Measurements from ENCODE around the gene PSMB2. TPM values are rescaled to one million over a fixed set of nuclear protein-coding genes. Genes with fewer than 3 reads are reported as not detected.

Gene PSMB2
- polyA plus RNA-seq, 1 donor from 2014 or later: 48.2 TPM

Other genes starting within 250 kb of the PSMB2 start
- gene KIAA0319L, start 84.1 kb downstream of the PSMB2 start, polyA plus RNA-seq: 38.1 and 46.3 TPM in 2 replicates
- 66.1 and 73.5 TPM in 2 replicates for gene NCDN, start 83.7 kb downstream of the PSMB2 start, polyA plus RNA-seq
- gene TFAP2E, start 68.2 kb downstream of the PSMB2 start, polyA plus RNA-seq: 7.0 and 7.6 TPM in 2 replicates
- 6.7 and 7.5 TPM in 2 replicates for gene C1orf216, start 77.4 kb upstream of the PSMB2 start, polyA plus RNA-seq
- gene CLSPN, start 128.5 kb upstream of the PSMB2 start, polyA plus RNA-seq: 0.76 and 2.4 TPM in 2 replicates
- gene AGO4, start 166.5 kb upstream of the PSMB2 start, polyA plus RNA-seq: 49.8 and 51.9 TPM in 2 replicates
- gene AGO1, start 241.7 kb upstream of the PSMB2 start, polyA plus RNA-seq: 13.0 and 15.0 TPM in 2 replicates

All from neural cell (in vitro differentiated cells).